ENCODE measurements around the gene PARVB. TPM values are rescaled to one million over a fixed set of nuclear protein-coding genes. Genes with fewer than 3 reads are reported as not detected.

The PARVB gene
- total and polyA plus RNA-seq, 2 of the 8 experiments (the other 6 are each of a cell fraction or from before 2014, with no cell fraction given): 14.5 to 18.6 TPM

DNA sequence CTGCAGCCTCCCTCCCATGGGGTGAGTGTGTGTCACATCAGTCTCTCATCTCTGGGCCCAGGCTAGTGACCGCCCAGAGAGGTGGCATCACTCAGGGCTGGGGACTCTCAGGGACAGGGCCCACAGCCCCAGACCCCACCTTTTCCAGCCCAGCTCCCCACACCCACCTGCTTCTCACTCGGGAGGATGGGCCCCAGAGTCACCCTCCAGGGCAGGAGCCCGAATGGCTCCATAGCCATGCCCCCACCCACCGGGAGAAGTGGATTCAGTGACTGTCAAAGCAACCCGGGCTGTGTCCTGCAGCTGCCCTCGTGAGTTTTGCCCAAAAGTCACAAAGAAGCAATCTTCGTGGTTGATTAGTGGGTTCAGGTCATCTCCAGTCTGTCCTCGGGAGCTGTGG is 182.6 kb downstream of the PARVB start:
- DNase-seq (ENCODE audit: low read depth in 1 of 2, low spot score in 2 of 2) (no peak), FAIRE-seq (no peak)
- no peaks in the 10 kb centered on the region for H3K79me1 ChIP-seq (ENCODE audit: low read depth, low read length)
- no peak overlapping the region for H3K4ac ChIP-seq (replicated peaks; ENCODE audit: insufficient read length, low read depth, low read length)
- H3K14ac ChIP-seq (ENCODE audit: insufficient read length): no peak overlapping the region
- no peaks in the 10 kb centered on the region for H3K4me1 ChIP-seq (replicated peaks in 1 of 4; ENCODE audit: control insufficient read depth in 3 of 4, insufficient read depth in 4 of 4, low read length in 3 of 4)
- H3K18ac ChIP-seq (ENCODE audit: extremely low read depth, low read length): no peak overlapping the region
- no peak overlapping the region for H2AFZ ChIP-seq (ENCODE audit: low read length)
- H3K4me2 ChIP-seq (ENCODE audit: insufficient read depth in 1 of 2, low read depth in 2 of 2, low read length in 2 of 2): no peak overlapping the region
- no peak overlapping the region for H3K9ac ChIP-seq (replicated peaks in 1 of 4; ENCODE audit: extremely low read depth in 1 of 4, low read depth in 3 of 4, low read length in 3 of 4)
- no peak overlapping the region for H4K91ac ChIP-seq (replicated peaks; ENCODE audit: insufficient read length, low read length)
- H4K8ac ChIP-seq (ENCODE audit: extremely low read depth, insufficient read depth, low read length): no peak overlapping the region
- no peaks in the 10 kb centered on the region for H4K20me1 ChIP-seq (replicated peaks in 1 of 2; ENCODE audit: control insufficient read depth in 1 of 2, insufficient read depth in 2 of 2, low read length in 2 of 2)
- no peaks in the 10 kb centered on the region for H3K36me3 ChIP-seq (ENCODE audit: control insufficient read depth in 2 of 4, insufficient read depth in 4 of 4, low read length in 3 of 4)
- no peak overlapping the region for H2BK120ac ChIP-seq (replicated peaks; ENCODE audit: low read depth, low read length)
- ChIA-PET POLR2A (ENCODE audit: partially characterized antibody) (interaction anchor here (1.3 kb wide), 1 partner anchor 14 kb away, joined by 3 read pairs; no protein-coding TSS in a partner anchor), CTCF (ENCODE audit: partially characterized antibody) (interaction anchor here (0.7 kb wide), 1 partner anchor 81 kb away, joined by 3 read pairs; no protein-coding TSS in a partner anchor)
- no peak overlapping the region for H2BK20ac ChIP-seq (ENCODE audit: low read length)
- no peak overlapping the region for H3K27ac ChIP-seq (ENCODE audit: low read depth, low read length)
- no peak overlapping the region for H3K56ac ChIP-seq (replicated peaks; ENCODE audit: insufficient read length, low read depth, low read length)
- no peak overlapping the region for H4K5ac ChIP-seq (ENCODE audit: insufficient read length, low read depth, low read length)
- H2BK12ac ChIP-seq (ENCODE audit: low read depth, low read length): no peak overlapping the region
- H2BK5ac ChIP-seq (ENCODE audit: low read depth, low read length): no peak overlapping the region
- TF ChIP-seq EZH2 (IDR thresholded peaks at IDR 0.05; ENCODE audit: low read depth, low read length, severe bottlenecking): no peak
- no peak for TF ChIP-seq RNF2 (IDR thresholded peaks at IDR 0.05; ENCODE audit: borderline replicate concordance, low read depth, low read length, missing control alignments, poor library complexity, severe bottlenecking)
- no peak for TF ChIP-seq YY1 (IDR thresholded peaks at IDR 0.05; ENCODE audit: low read depth, low read length)
- TF ChIP-seq, protein P1, sequence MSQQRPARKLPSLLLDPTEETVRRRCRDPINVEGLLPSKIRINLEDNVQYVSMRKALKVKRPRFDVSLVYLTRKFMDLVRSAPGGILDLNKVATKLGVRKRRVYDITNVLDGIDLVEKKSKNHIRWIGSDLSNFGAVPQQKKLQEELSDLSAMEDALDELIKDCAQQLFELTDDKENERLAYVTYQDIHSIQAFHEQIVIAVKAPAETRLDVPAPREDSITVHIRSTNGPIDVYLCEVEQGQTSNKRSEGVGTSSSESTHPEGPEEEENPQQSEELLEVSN (IDR thresholded peaks at IDR 0.05): no peak
- no peak for TF ChIP-seq HDAC2 (IDR thresholded peaks at IDR 0.05; ENCODE audit: borderline replicate concordance in 1 of 2, low read depth in 2 of 2, low read length in 2 of 2)
- TF ChIP-seq CREB1 (IDR thresholded peaks at IDR 0.05): no peak
- no peak for TF ChIP-seq TAF7 (optimal IDR thresholded peaks at IDR 0.05; ENCODE audit: borderline replicate concordance, low read depth, low read length)
- TF ChIP-seq MAFK (IDR thresholded peaks at IDR 0.05; ENCODE audit: low read depth, low read length): no peak
- H3K4me3 ChIP-seq (ENCODE audit: extremely low read depth in 1 of 4, insufficient read depth in 2 of 4, low read depth in 3 of 4, low read length in 4 of 4): no peak overlapping the region
- no peaks in the 10 kb centered on the region for H3K9me3 ChIP-seq (ENCODE audit: insufficient read depth in 2 of 2, low read depth in 1 of 2, low read length in 1 of 2)
- 89% methylated on average over 8 of the region's 8 CpGs; no CpG with 5 or more reads in 1 of the 2 experiments for WGBS, 2 experiments (ENCODE audit: extremely low coverage in 1 of 2, insufficient coverage in 1 of 2, insufficient read length in 1 of 2, insufficient replicate concordance in 2 of 2, low coverage in 1 of 2, low lambda C conversion rate in 2 of 2, missing lambda C conversion rate in 1 of 2)
- no peaks in the 10 kb centered on the region; the same call in 1 of the 2 replicates for H3K23me2 ChIP-seq (ENCODE audit: low read depth, low read length)
- no peaks in the 10 kb centered on the region for H3K27me3 ChIP-seq (replicated peaks in 1 of 4; ENCODE audit: control insufficient read depth in 3 of 4, extremely low read depth in 1 of 4, insufficient read depth in 3 of 4, low read length in 3 of 4)
- H3K79me2 ChIP-seq (ENCODE audit: control insufficient read depth in 1 of 2, insufficient read depth in 2 of 2, low read length in 2 of 2): no peaks in the 10 kb centered on the region
- no peak overlapping the region for H2BK15ac ChIP-seq (ENCODE audit: low read length)
- H3K23ac ChIP-seq (ENCODE audit: insufficient read length): no peak overlapping the region
- no peak overlapping the region for H2AK5ac ChIP-seq (ENCODE audit: low read depth, low read length)
